AG04449 (cell line): ENCODE data around the gene NID2.

ENCODE experiments used
- CTCF ChIA-PET: fragments of 350-600 bp; formaldehyde crosslinking; extraction: SDS; loops from one replicate; lab custom pipeline; 2021; ENCODE audit warnings: antibody characterized with exemption; lab: Yijun Ruan, JAX
- POLR2A ChIA-PET: fragments of 400-600, 350-600 bp; formaldehyde crosslinking; extraction: SDS; loops from one replicate; lab custom pipeline; 2020; ENCODE audit warnings: antibody characterized with exemption, inconsistent platforms; lab: Yijun Ruan, JAX
- DNase-seq: peaks from one replicate; pipeline ENCODE4 v3.0.0-alpha.2; 2010; ENCODE audit warnings: low read depth, low spot score
- H3K4me3 ChIP-seq: 2 replicates; pipeline ENCODE4 v1.5.1; 2011; ENCODE audit warnings: low read depth, mild to moderate bottlenecking, control low read depth, low read length
- CTCF ChIP-seq: IDR thresholded peaks from one replicate; pipeline ENCODE4 v1.5.1; 2011; ENCODE audit warnings: mild to moderate bottlenecking, moderate library complexity, low read length, control low read depth, inconsistent platforms; ENCODE audit not compliant: insufficient read depth; ENCODE audit errors: missing control alignments

Gene NID2

GRCh38 chr14:52110441-52111086 is 41.7 kb upstream of the NID2 start:
- POLR2A ChIA-PET, result interaction anchor here (0.6 to 1.8 kb wide), 4 partner anchors 30 to 1347 kb away, joined by 3 to 9 read pairs (median 3); partner anchors contain the start of gene NID2
- CTCF ChIA-PET, result interaction anchor here (0.8 to 1.3 kb wide), 4 partner anchors 20 to 114 kb away, joined by 3 to 5 read pairs (median 4); no protein-coding TSS in a partner anchor
- DNase-seq, result peak; percentile 52

GRCh38 chr14:52108823-52109222 is 40.0 kb upstream of the NID2 start:
- POLR2A ChIA-PET, result no interaction called here
- no peak overlapping the region for H3K4me3 ChIP-seq
- CTCF ChIA-PET, result interaction anchor here (0.9 to 1.2 kb wide), 3 partner anchors 32 to 112 kb away, joined by 3 read pairs; no protein-coding TSS in a partner anchor
- DNase-seq, result no peak
- TF ChIP-seq CTCF, result no peak

More at GRCh38 chr14:52110441-52111086, 41.7 kb upstream of the NID2 start:
- H3K4me3 ChIP-seq, result no peak overlapping the region
- no peak for TF ChIP-seq CTCF

- no peak overlapping the region for H3K4me3 ChIP-seq
- CTCF ChIA-PET, result interaction anchor here (0.6 to 1.8 kb wide), 4 partner anchors 11 to 111 kb away, joined by 3 to 5 read pairs (median 4); no protein-coding TSS in a partner anchor
Measured at GRCh38 chr14:52106840-52107239, 38.0 kb upstream of the NID2 start.

GRCh38 chr14:52103416-52103815 is 34.6 kb upstream of the NID2 start:
- no peak for DNase-seq
- ChIA-PET POLR2A (no interaction called here), CTCF (no interaction called here)
- H3K4me3 ChIP-seq, result no peak overlapping the region
- TF ChIP-seq CTCF, result no peak

More at GRCh38 chr14:52106840-52107239, 38.0 kb upstream of the NID2 start:
- no peak for DNase-seq
- no peak for TF ChIP-seq CTCF
- POLR2A ChIA-PET, result no interaction called here

DNA sequence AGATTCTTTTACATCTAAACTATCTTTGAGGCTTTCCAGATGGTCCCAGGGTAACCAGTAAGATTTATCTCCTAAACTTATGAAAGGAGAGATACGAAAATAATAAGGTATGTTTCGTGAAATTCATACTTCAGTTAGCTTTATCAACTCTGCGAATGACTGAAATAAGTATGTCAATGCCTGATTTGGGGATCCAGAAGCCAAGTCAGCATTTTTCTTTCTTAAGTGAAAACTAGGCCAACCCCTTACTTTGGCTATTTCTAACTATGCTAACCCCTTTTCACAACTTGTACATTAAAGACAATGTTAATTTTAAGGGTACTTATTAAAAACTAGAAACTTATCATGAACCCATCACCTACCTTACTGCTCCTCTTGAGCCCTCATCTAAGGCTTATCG is 26.9 kb upstream of the NID2 start:
- DNase-seq, result no peak
- CTCF ChIA-PET, result interaction anchor here (1.0 kb wide), 1 partner anchor 11 kb away, joined by 3 read pairs; no protein-coding TSS in a partner anchor
- H3K4me3 ChIP-seq, result no peak overlapping the region
- no peak for TF ChIP-seq CTCF
- POLR2A ChIA-PET, result no interaction called here

- H3K4me3 ChIP-seq, result no peak overlapping the region
- ChIA-PET CTCF (interaction anchor here (1.0 kb wide), 1 partner anchor 11 kb away, joined by 3 read pairs; no protein-coding TSS in a partner anchor), POLR2A (no interaction called here)
- DNase-seq, result no peak
- no peak for TF ChIP-seq CTCF
Measured at GRCh38 chr14:52095336-52095735, 26.5 kb upstream of the NID2 start.
